K562 (cell line): Measurements from ENCODE around the gene PAN2. TPM values are rescaled to one million over a fixed set of nuclear protein-coding genes. Genes with fewer than 3 reads are reported as not detected.

ENCODE experiments used
- ATF6 ChIP-seq: sonication (generic); formaldehyde crosslinking; IDR thresholded peaks from 2 replicates; pipeline ENCODE4 v1.4.0; 2020; ENCODE audit warnings: mild to moderate bottlenecking, missing genetic modification reagents
- E2F1 ChIP-seq: sonication (generic); formaldehyde crosslinking; IDR thresholded peaks from 2 replicates; pipeline ENCODE4 v1.8.1; 2023; ENCODE audit warnings: mild to moderate bottlenecking, missing genetic modification reagents, moderate library complexity
- E2F5 ChIP-seq: sonication (generic); formaldehyde crosslinking; IDR thresholded peaks from 2 replicates; pipeline ENCODE4 v1.8.0; 2022; ENCODE audit warnings: mild to moderate bottlenecking, missing genetic modification reagents
- HMG20A ChIP-seq: fragments of 450-650 bp; formaldehyde crosslinking; conservative IDR thresholded peaks from 2 replicates; pipeline ENCODE4 v1.4.0; 2020; ENCODE audit warnings: mild to moderate bottlenecking, mixed read lengths
- PBX2 ChIP-seq, 2 experiments: IDR thresholded peaks in 1 of 2; conservative IDR thresholded peaks in 1 of 2; 2 replicates each; pipeline ENCODE4 v1.6.1; 2016; ENCODE audit warnings: low read depth in 2 of 2, mild to moderate bottlenecking in 1 of 2, missing compliant biosample characterization in 1 of 2, missing genetic modification characterization in 1 of 2, moderate library complexity in 1 of 2
- POLR2AphosphoS5 ChIP-seq: IDR thresholded peaks from 2 replicates; pipeline ENCODE4 v1.6.1; 2011; ENCODE audit warnings: mild to moderate bottlenecking, low read depth, low read length, moderate library complexity; ENCODE audit not compliant: control insufficient read depth, insufficient read depth
- PTRF ChIP-seq: fragments of 450-650 bp; IDR thresholded peaks from 2 replicates; pipeline ENCODE4 v1.6.1; 2016; ENCODE audit warnings: mild to moderate bottlenecking, missing genetic modification characterization, missing compliant biosample characterization
- PYGO2 ChIP-seq: fragments of 450-650 bp; IDR thresholded peaks from 2 replicates; pipeline ENCODE4 v1.6.1; 2016; ENCODE audit warnings: mild to moderate bottlenecking, missing genetic modification characterization, moderate library complexity, missing compliant biosample characterization
- RHOXF2B ChIP-seq: fragments of 250-450 bp; sonication (Bioruptor Pico); conservative IDR thresholded peaks from 2 replicates; pipeline ENCODE4 v1.5.1; 2021
- SETDB1 ChIP-seq: IDR thresholded peaks from one replicate; pipeline ENCODE4 v1.6.1; 2012; ENCODE audit warnings: low read length, control low read depth, inconsistent platforms
- SMARCA5 ChIP-seq: fragments of 450-650 bp; IDR thresholded peaks from 2 replicates; pipeline ENCODE4 v1.6.1; 2016
- ZC3H11A ChIP-seq: IDR thresholded peaks from 2 replicates; pipeline ENCODE4 v1.6.1; 2012; ENCODE audit warnings: low read depth, low read length, improper control_type of control experiment
- ZHX1 ChIP-seq: fragments of 150-350 bp; conservative IDR thresholded peaks from 2 replicates; pipeline ENCODE4 v1.6.1; 2014; ENCODE audit warnings: low read length
- ZNF134 ChIP-seq: fragments of 250-450 bp; sonication (Bioruptor Pico); conservative IDR thresholded peaks from 2 replicates; pipeline ENCODE4 v1.4.0; 2020
- ZNF184 ChIP-seq: sonication (generic); formaldehyde crosslinking; IDR thresholded peaks from 2 replicates; pipeline ENCODE4 v1.5.0; 2020; ENCODE audit warnings: missing genetic modification reagents
- ZNF212 ChIP-seq: fragments of 450-650 bp; formaldehyde crosslinking; IDR thresholded peaks from 2 replicates; pipeline ENCODE4 v1.4.0; 2020; ENCODE audit warnings: mild to moderate bottlenecking
- ZNF644 ChIP-seq: fragments of 200-800 bp; sonication (Bioruptor generic); IDR thresholded peaks from 2 replicates; pipeline ENCODE4 v1.6.1; 2016; ENCODE audit warnings: low read depth, missing genetic modification characterization, missing compliant biosample characterization
- ZNF830 ChIP-seq: fragments of 250-450 bp; sonication (Bioruptor Pico); IDR thresholded peaks from 2 replicates; pipeline ENCODE4 v1.5.0; 2021; ENCODE audit warnings: mild to moderate bottlenecking
- polyA plus RNA-seq, 8 experiments: library from polyadenylated mRNA; depleted of rRNA in 4 of 8; stranded (reverse) in 5 of 8; unstranded in 3 of 8; fragments of >200 nt; fragmentation: Nextera tagmentation in 2 of 8; fragmentation: Illumina TruSeq in 1 of 8; extraction: Ambion mirVana in 2 of 8; extraction: Trizol in 1 of 8; gene quantifications; 2 replicates each; pipeline versions ENCODE4 v1.2.1 to v1.2.3, GENCODE V29; 2011 to 2014; ENCODE audit warnings: inconsistent platforms in 1 of 8, missing spikeins in 1 of 8
- total RNA-seq, 7 experiments: library from RNA; depleted of rRNA in 6 of 7; stranded (reverse); fragments of >200 nt in 6 of 7; fragmentation: Illumina TruSeq in 2 of 7; extraction: Trizol in 2 of 7; gene quantifications; 2 replicates each; pipeline versions ENCODE4 v1.2.1 to v1.2.3, GENCODE V29; 2011 to 2021; ENCODE audit warnings: low replicate concordance in 1 of 7

Gene PAN2
- total and polyA plus RNA-seq, 9 of the 15 experiments (the other 6 are each of a cell fraction or from before 2014, with no cell fraction given) = 15.0 to 66.1 (median 25.9) TPM

GRCh38 chr12:56336361-56337167 lies 2.8 kb upstream of the PAN2 start (continued):
- TF ChIP-seq ATF6 (CRISPR knock-in tag) (no peak), ZNF184 (CRISPR knock-in tag) (no peak), ZNF830 (no peak), POLR2AphosphoS5 (peak; percentile 40), PYGO2 (no peak), E2F5 (CRISPR knock-in tag) (no peak), RHOXF2B (CRISPR knock-in tag) (no peak), ZNF644 (peak; percentile 41), HMG20A (CRISPR knock-in tag) (no peak), SMARCA5 (no peak), ZHX1 (no peak), PBX2 (CRISPR knock-in tag; IDR thresholded peaks at IDR 0.05; ENCODE audit: low read depth) (no peak), PBX2 (tag; conservative IDR thresholded peaks at IDR 0.05; ENCODE audit: low read depth) (no peak), ZC3H11A (no peak), ZNF134 (CRISPR knock-in tag) (peak; percentile 77), SETDB1 (no peak), E2F1 (CRISPR knock-in tag) (no peak), PTRF (tag) (no peak), ZNF212 (no peak)
